HG03139 (cell line): ENCODE data around the gene SPTBN1.
"Not testable (repeated sequence)": the region's sequence is repeated elsewhere in the genome, so short reads cannot be mapped to it uniquely, and the experiment has no call there.

ENCODE experiments used
- ATAC-seq: cut with Tn5 transposase; IDR thresholded peaks from one replicate; pipeline ENCODE4 v1.9.1; 2021; ENCODE audit not compliant: unreplicated experiment

SPTBN1 gene

GRCh38 chr2:54524226-54524991, 68.3 kb downstream of the SPTBN1 start:
- peak; percentile 46 for ATAC-seq

- ATAC-seq = no peak
Observed at GRCh38 chr2:54525321-54525720, 69.2 kb downstream of the SPTBN1 start.

- no peak for ATAC-seq
Observed at GRCh38 chr2:54526226-54526879, 70.2 kb downstream of the SPTBN1 start.

GRCh38 chr2:54528311-54528955, 72.3 kb downstream of the SPTBN1 start:
- ATAC-seq = no peak

- ATAC-seq = not testable (repeated sequence)
Observed at GRCh38 chr2:54529518-54529917, 73.4 kb downstream of the SPTBN1 start.

GRCh38 chr2:54529935-54530334, 73.8 kb downstream of the SPTBN1 start:
- ATAC-seq = no peak

GRCh38 chr2:54531558-54531957, 75.4 kb downstream of the SPTBN1 start:
- ATAC-seq = no peak

DNA sequence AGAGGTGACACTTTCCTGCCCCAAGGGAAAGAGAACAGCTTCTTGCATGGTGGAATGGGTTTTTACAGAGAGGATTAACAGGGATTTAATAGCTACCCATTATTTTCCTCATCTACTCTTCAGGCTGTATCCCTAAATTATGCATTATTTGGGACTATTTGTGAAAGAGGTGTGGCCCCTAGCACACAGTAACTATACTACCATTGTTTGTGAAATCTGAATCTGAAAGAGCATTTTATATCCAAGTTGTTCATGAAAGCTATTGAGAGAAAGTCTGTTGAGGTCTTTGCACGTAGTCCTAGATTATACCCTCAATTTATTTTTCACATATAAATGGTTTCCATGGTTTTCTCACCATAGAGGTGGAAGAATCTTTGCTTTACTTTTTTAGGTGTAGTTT, 78.1 kb downstream of the SPTBN1 start:
- ATAC-seq = no peak

DNA sequence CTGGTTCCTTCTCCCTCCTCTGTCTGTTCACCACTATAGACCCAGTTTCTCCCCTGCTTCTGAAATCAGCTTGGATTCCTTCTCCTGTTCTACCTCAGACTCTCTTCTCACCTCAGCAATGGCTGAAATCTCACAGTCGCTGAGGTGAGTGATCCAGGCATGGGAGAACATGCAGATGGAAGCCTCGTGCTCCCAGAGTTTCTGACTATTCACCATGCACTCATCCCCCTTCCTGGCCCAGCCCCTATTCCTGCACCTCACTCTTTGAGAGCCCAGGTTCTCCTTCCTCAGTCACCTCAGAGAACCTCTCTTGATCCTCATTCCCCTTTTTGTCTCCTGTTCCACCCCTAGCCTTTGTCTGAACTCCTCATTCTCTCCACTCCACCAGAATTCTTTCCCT, 78.5 kb downstream of the SPTBN1 start:
- no peak for ATAC-seq

DNA sequence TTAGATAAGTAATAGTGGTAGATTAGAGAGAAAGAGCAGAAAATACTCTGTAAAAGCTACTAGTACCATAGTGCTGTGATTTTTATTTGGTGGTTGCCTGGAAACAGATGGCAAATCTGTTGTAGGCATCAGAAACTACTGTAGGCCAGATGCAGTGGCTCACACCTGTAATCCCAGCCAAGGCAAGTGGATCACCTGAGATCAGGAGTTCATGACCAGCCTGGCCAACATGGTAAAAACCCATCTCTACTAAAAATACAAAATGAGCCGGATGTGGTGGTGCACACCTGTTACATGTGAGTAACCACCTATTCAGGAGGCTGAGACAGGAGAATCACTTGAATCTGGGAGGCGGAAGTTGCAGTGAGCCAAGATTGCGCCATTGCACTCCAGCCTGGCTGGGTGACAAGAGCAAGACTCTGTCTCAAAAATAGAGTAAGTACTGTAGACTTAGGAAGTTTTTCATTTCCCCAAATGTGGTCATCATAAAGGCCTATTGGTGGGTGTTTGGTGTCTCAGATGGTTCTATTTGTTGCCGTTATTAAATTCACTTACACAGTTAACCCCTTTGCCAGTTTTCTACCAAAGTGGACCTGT, 79.6 kb downstream of the SPTBN1 start:
- ATAC-seq = no peak

DNA sequence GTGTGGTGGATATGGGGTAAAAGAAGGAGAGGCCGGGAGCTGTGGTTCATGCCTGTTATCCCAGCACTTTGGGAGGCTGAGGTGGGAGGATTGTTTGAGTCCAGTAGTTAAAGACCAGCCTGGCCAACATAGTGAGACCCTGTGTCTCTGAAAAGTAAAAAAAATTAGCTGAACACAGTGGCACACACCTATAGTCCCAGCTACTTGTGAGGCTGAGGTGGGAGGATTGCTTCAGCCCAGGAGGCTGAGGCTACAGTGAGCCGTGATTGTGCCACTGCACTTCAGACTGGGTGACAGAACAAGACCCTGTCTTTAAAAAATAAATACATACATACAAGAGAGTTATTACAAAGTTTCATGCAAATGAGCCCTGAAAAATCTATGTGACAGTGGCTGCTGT, 80.6 kb downstream of the SPTBN1 start:
- ATAC-seq = no peak

DNA sequence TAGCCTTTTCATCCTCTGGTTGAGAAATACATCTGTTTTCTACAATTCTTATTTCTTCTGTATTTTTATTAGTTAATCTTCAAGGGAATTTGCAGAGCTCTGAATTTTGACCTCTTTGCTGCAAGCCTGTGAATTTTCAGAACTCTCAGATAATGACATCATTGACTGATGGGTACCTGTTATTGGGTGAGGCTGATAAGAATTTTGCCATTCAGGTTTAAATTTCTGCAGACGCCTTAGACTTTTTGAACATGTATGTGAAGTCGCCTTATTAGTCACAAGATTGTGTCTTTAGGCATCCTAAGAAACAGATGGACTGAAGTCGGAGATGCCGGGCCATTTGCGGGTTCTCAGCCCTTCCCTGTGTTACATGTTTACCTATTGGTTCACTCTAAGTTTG, 82.4 kb downstream of the SPTBN1 start:
- no peak for ATAC-seq

DNA sequence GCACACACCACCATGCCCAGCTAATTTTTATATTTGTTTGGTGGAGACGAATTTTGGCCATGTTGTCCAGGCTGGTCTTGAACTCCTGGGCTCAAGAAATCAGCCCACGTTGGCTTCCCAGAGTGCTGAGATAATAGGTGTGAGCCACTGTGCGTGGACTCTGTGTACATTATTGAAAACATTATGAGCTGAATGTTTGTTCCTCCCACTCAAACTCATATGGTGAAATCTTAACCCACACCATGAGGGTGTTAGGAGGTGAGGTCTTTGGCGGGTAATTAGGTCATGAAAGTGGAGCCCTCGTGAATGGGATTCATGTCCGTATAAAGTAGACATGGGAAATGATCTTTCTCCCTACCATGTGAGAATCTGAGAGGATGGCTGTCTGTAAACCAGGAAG, 83.6 kb downstream of the SPTBN1 start:
- ATAC-seq = no peak

- ATAC-seq = no peak
Observed at GRCh38 chr2:54540194-54540593, 84.1 kb downstream of the SPTBN1 start.

DNA sequence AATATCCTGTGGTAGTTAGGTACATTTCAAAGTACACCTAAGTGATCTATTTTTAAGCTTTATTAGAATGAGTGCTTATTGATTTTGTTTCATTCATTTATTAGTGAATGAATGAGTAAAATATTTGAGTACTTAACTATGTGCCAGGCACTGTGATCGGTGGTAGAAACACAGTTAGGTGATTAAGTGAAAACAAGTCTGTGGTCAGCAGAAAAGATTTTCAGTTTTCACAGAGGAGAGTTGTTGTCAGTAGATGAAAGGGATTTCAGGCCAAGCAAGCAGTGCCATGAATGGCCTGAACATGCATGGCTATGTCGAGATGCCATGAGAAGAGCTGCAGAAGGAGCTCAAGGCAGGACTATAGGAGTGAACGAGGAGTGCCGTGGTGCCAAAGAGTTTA, 85.9 kb downstream of the SPTBN1 start:
- no peak for ATAC-seq

DNA sequence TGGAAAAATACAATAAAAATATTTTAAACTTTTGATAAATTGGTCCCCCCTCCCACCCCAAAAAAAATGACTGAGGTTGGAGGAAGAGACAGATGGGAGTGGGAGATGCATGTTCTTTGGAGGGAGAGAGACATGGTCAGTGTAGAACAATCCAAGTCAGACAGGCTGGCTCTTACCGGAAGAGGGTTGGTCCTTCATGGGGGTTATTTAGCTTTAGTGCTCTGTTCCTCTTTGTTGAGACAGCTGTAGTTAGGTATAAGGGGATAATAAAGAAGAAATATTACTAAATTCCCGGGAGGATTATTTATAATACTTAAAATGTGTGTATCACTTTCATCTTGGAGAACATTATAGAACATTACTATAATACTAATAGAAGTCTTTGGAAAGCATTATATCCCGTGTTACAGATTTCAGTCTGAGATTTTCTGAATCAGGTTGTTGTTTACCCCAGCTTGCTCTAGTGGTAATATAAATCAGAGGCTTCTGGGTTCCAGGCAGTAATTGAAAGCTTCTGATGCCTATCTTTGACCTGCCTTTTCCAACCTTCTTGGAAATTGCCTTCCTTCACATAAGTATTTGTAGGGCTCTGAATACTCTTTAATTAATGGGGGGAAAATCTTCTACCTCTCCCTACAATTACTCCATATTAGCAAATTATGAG, 87.7 kb downstream of the SPTBN1 start:
- no peak for ATAC-seq

DNA sequence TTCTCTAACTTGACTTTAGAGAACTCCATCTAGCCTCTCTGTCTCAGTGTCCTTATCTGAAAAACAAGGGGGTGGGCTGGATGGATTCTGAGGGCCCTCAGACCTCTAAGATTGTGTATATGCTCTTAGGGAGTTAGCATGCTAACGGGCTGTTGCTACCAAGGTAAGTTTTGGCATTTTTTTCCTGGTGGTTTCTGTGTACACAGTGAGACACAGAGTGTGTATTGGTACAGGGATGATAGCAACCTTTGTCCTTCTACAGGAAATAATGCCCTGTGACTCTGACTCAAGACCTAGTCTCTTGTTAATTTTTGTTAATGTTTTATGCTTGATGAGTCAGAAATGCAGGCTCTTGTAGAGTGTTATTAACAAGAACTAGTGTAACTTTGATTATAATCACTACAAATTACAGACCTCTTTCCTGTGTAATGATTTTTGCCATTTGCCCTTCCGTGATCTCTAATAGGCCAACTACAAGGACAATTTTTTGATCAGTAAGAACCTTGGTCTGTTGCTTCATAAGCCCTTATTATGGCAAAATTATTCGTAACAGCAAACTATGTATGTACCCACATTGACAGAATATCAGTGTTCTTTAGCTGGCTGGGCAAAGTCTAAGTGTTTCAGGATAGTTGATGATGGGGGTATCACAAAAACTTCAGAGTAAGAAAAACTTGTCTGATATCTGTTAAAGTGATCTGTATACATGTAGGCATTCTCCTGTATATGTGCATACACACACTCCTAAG, 89.7 kb downstream of the SPTBN1 start:
- no peak for ATAC-seq

GRCh38 chr2:54546518-54546917, 90.4 kb downstream of the SPTBN1 start:
- no peak for ATAC-seq

DNA sequence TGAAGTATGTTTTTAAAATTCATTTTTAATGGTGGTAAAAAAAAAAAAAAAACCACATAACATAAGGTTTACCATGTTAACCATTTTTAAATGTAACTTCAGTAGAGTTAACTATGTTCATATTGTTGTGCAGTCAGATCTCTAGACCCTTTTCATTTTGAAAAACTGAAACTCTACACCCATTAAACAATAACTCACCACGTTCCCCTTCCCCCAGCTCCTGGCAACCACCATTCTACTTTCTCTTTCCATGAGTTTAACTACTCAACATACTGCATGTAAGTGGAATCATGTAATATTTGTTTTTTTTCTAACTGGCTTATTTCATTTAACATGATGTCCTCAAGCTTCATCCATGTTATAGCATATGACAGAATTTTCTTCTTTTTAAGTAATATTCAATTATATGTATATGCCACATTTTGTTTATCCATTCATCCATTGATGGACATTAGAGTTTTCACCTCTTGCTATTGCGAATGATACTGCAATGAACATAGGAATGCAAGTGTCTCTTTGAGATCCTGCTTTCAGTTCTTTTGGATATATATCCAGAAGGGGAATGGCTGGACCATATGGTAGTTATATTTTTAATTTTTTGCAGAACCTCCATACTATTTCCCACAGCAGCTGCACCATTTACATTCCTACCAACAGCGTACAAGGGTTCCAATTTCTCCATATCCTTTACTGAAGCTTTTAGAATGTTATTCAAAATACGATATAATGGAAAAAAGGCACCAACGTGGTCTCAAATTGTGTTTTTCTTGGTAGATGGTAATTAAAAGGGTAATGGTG, 91.0 kb downstream of the SPTBN1 start:
- peak; percentile 53 for ATAC-seq

DNA sequence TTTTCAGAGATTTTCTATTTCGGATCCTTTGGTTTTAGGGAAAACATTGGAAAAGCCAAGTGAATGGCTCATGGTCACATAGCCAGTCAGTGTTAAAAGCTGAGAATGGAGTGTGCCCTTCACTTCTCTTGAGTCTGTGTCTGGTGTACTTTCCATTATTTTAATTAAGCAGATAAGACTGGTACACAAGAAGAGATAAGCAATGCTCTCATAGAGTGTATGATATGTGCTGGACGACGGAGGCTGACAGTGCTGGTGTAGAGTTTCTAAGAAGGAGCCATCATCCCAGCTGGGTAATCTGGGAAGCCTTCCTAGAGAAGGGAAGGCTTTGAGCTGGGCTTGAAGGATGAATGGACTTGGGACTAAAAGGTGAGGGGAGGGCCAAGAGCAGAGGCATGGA, 93.3 kb downstream of the SPTBN1 start:
- no peak for ATAC-seq
